PC-3 (cell line): ENCODE data around the gene SULT4A1. TPM values are rescaled to one million over a fixed set of nuclear protein-coding genes. Genes with fewer than 3 reads are reported as not detected.

ENCODE experiments used
- ATAC-seq: fragments of 200-7000 bp; cut with Tn5 transposase; 2 replicates; pipeline ENCODE4 v1.9.1; 2020; ENCODE audit warnings: mild to moderate bottlenecking, moderate library complexity
- Bru-seq: library from RNA; stranded (reverse); fragments of 400-500 nt; gene quantifications from one replicate; lab custom pipeline; 2021; lab: Mats Ljungman, UMichigan
- BruChase-seq, 2 experiments: library from RNA; stranded (reverse); fragments of 400-500 nt; gene quantifications; one replicate each; lab custom pipeline; 2021; lab: Mats Ljungman, UMichigan
- BruUV-seq: library from RNA; stranded (reverse); fragments of 400-500 nt; replicated peaks from 2 replicates; lab custom pipeline; 2021; lab: Mats Ljungman, UMichigan
- CTCF ChIA-PET: fragments of 300-600 bp; sonication (Branson Sonifier 250); formaldehyde crosslinking; loops from one replicate; lab custom pipeline; 2022; ENCODE audit warnings: antibody characterized with exemption; lab: Charles Lee
- POLR2A ChIA-PET: fragments of 300-600 bp; sonication (Branson Sonifier 250); formaldehyde crosslinking; loops from one replicate; lab custom pipeline; 2022; ENCODE audit warnings: antibody characterized with exemption; ENCODE audit not compliant: unreplicated experiment; lab: Charles Lee
- DNase-seq: peaks from one replicate; pipeline ENCODE4 v3.0.0-alpha.2; 2015
- H2AFZ ChIP-seq: fragments of 300-600 bp; sonication (generic); 2 replicates; pipeline ENCODE4 v1.6.0; 2016; ENCODE audit warnings: antibody characterized with exemption, low read length
- H3F3A ChIP-seq: fragments of 300-600 bp; sonication (generic); one replicate; pipeline ENCODE4 v1.6.0; 2017; ENCODE audit warnings: antibody characterized with exemption, low read length, control low read depth, mild to moderate bottlenecking; ENCODE audit not compliant: unreplicated experiment
- H3K27ac ChIP-seq: fragments of 300-600 bp; sonication (generic); 2 replicates; pipeline ENCODE4 v1.5.1; 2016; ENCODE audit warnings: mild to moderate bottlenecking, low read length
- H3K27me3 ChIP-seq: fragments of 300-600 bp; sonication (generic); 2 replicates; pipeline ENCODE4 v1.6.1; 2016; ENCODE audit warnings: low read length, mixed read lengths
- H3K36me3 ChIP-seq: fragments of 300-600 bp; sonication (generic); 2 replicates; pipeline ENCODE4 v1.6.1; 2016; ENCODE audit warnings: low read depth, mixed run types, low read length, mixed read lengths
- H3K4me1 ChIP-seq: fragments of 300-600 bp; sonication (generic); 2 replicates; pipeline ENCODE4 v1.5.1; 2016; ENCODE audit warnings: low read length; ENCODE audit not compliant: insufficient read depth
- H3K4me2 ChIP-seq: fragments of 300-600 bp; sonication (generic); 2 replicates; pipeline ENCODE4 v1.6.0; 2016; ENCODE audit warnings: low read length
- H3K4me3 ChIP-seq: fragments of 300-600 bp; sonication (generic); 2 replicates; pipeline ENCODE4 v1.5.1; 2016; ENCODE audit warnings: mild to moderate bottlenecking, low read length, mixed read lengths
- H3K79me2 ChIP-seq: fragments of 300-600 bp; sonication (generic); 2 replicates; pipeline ENCODE4 v1.6.1; 2017; ENCODE audit warnings: low read length, mixed read lengths
- H3K9ac ChIP-seq: fragments of 300-600 bp; sonication (generic); 2 replicates; pipeline ENCODE4 v1.6.0; 2016; ENCODE audit warnings: mild to moderate bottlenecking, low read length
- H3K9me2 ChIP-seq: fragments of 300-600 bp; sonication (generic); replicated peaks from 2 replicates; pipeline ENCODE4 v1.6.1; 2016; ENCODE audit warnings: mixed run types, low read length, mixed read lengths
- H3K9me3 ChIP-seq: fragments of 300-600 bp; sonication (generic); 2 replicates; pipeline ENCODE4 v1.6.1; 2016; ENCODE audit warnings: low read length, mixed read lengths
- H4K20me1 ChIP-seq: fragments of 300-600 bp; sonication (generic); 2 replicates; pipeline ENCODE4 v1.6.1; 2016; ENCODE audit warnings: low read length, mixed read lengths
- EZH2 ChIP-seq: fragments of 300-600 bp; sonication (generic); IDR thresholded peaks from one replicate; pipeline ENCODE4 v1.6.1; 2017; ENCODE audit warnings: antibody characterized with exemption, mild to moderate bottlenecking, low read length; ENCODE audit not compliant: unreplicated experiment
- EZH2phosphoT487 ChIP-seq: fragments of 300-600 bp; sonication (generic); IDR thresholded peaks from 2 replicates; pipeline ENCODE4 v1.6.1; 2018; ENCODE audit warnings: mild to moderate bottlenecking, antibody characterized with exemption, low read length, borderline replicate concordance
- intact Hi-C: fragments of 100-400 bp; cut with micrococcal nuclease; formaldehyde crosslinking; loops from 2 replicates; pipeline ENCODE4 v1.9.0; 2023
- long read RNA-seq: library from polyadenylated mRNA; unstranded; transcript quantifications from one replicate; pipeline ENCODE4 v2.0.0, GENCODE V29; 2021; ENCODE audit not compliant: unreplicated experiment
- total RNA-seq: library from RNA; depleted of rRNA; stranded (reverse); fragments of >200 nt; gene quantifications from 2 replicates; pipeline ENCODE4 v1.2.3, GENCODE V29; 2014; rRNA removed
- TF ChIP-seq, protein P1 (sequence below): fragments of 300-600 bp; sonication (generic); conservative IDR thresholded peaks from 2 replicates; pipeline ENCODE4 v1.5.1; 2017; ENCODE audit warnings: antibody characterized with exemption, low read depth, mild to moderate bottlenecking, low read length

Gene SULT4A1
- total RNA-seq = not detected in 2 replicates
- Bru-seq, nascent RNA = percentile 6 among the genes with signal in this experiment
- BruChase-seq, experiment 1, labeled RNA remaining after a 6-hour chase = percentile 4 among the genes with signal in this experiment
- BruChase-seq, experiment 2, labeled RNA remaining after a 2-hour chase = percentile 2 among the genes with signal in this experiment
- long read RNA-seq = 0 reads

- Histone ChIP-seq H3K79me2 (no peaks in the 10 kb centered on the region), H3K9ac (no peak within 1 kb of the TSS), H2AFZ (no peak within 1 kb of the TSS), H3K4me3 (no peak within 1 kb of the TSS), H3K4me1 (no peaks in the 10 kb centered on the region), H3K27ac (no peak within 1 kb of the TSS), H3K4me2 (no peak within 1 kb of the TSS), H3K9me2 (no peaks in the 10 kb centered on the region), H4K20me1 (no peaks in the 10 kb centered on the region), H3K9me3 (no peaks in the 10 kb centered on the region), H3F3A (no peaks in the 10 kb centered on the region), H3K27me3 (peaks cover 43% of the 10 kb centered on the region), H3K36me3 (no peaks in the 10 kb centered on the region)
- intact Hi-C loops = no loop called here
- TF ChIP-seq EZH2 (no peak), EZH2phosphoT487 (no peak)
- TF ChIP-seq, protein P1, sequence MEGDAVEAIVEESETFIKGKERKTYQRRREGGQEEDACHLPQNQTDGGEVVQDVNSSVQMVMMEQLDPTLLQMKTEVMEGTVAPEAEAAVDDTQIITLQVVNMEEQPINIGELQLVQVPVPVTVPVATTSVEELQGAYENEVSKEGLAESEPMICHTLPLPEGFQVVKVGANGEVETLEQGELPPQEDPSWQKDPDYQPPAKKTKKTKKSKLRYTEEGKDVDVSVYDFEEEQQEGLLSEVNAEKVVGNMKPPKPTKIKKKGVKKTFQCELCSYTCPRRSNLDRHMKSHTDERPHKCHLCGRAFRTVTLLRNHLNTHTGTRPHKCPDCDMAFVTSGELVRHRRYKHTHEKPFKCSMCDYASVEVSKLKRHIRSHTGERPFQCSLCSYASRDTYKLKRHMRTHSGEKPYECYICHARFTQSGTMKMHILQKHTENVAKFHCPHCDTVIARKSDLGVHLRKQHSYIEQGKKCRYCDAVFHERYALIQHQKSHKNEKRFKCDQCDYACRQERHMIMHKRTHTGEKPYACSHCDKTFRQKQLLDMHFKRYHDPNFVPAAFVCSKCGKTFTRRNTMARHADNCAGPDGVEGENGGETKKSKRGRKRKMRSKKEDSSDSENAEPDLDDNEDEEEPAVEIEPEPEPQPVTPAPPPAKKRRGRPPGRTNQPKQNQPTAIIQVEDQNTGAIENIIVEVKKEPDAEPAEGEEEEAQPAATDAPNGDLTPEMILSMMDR = no peak
- no TSS peak for BruUV-seq
- POLR2A ChIA-PET = no interaction called here
- DNase-seq (no peak), ATAC-seq (no peak)
- CTCF ChIA-PET = no interaction called here
Measured at GRCh38 chr22:43862074-43862881, at the start of gene SULT4A1. SULT4A1 (minus strand) TSS chr22:43862513; CDS start chr22:43862382, 131 bp downstream.

DNA sequence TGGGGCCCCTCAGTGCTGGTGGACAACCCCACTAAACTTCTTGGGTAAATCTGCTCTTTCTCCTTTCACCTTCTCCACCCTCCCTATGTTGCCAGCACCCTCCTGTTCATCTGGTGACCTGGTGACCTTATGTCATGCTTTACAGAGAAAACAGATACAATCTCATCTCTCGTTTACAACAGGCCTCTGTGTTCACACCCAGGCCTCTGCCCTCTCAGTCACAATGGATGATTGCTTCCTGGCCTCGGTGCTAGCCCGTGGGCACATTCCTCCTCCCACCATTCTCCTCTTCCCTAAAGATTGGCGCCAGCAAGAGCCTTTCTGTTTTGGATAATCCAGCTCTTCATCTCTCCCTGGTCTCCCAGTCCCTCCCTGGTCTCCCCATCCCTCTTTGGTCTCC lies 49.0 kb upstream of the SULT4A1 start:
- intact Hi-C loops = no loop called here
- no peaks in the 10 kb centered on the region for H3K79me2 ChIP-seq
- no peak for ATAC-seq
- no peak overlapping the region for H3K9ac ChIP-seq
- POLR2A ChIA-PET = no interaction called here
- CTCF ChIA-PET = no interaction called here
- DNase-seq = no peak
- no peak overlapping the region for H3K4me3 ChIP-seq
- no peaks in the 10 kb centered on the region for H3K9me3 ChIP-seq
- TF ChIP-seq EZH2phosphoT487 = no peak
- TF ChIP-seq, protein P1 = no peak
- TF ChIP-seq EZH2 = no peak
- H3K9me2 ChIP-seq = no peaks in the 10 kb centered on the region
- peaks cover 3% of the 10 kb centered on the region; the same call in 1 of the 2 replicates for H3K27me3 ChIP-seq
- H3F3A ChIP-seq = no peaks in the 10 kb centered on the region
- no peak overlapping the region for H3K27ac ChIP-seq
- H4K20me1 ChIP-seq = no peaks in the 10 kb centered on the region
- H2AFZ ChIP-seq = no peak overlapping the region
- H3K36me3 ChIP-seq = no peaks in the 10 kb centered on the region
- H3K4me2 ChIP-seq = no peak overlapping the region
- H3K4me1 ChIP-seq = no peaks in the 10 kb centered on the region
- BruUV-seq = no TSS peak
